ENCODE data around the gene SSR2. TPM values are rescaled to one million over a fixed set of nuclear protein-coding genes. Genes with fewer than 3 reads are reported as not detected.
"Not testable (repeated sequence)": the region's sequence is repeated elsewhere in the genome, so short reads cannot be mapped to it uniquely, and the experiment has no call there.

The SSR2 gene
- total and polyA plus RNA-seq, 2 donors, result 213 to 252 TPM

DNA sequence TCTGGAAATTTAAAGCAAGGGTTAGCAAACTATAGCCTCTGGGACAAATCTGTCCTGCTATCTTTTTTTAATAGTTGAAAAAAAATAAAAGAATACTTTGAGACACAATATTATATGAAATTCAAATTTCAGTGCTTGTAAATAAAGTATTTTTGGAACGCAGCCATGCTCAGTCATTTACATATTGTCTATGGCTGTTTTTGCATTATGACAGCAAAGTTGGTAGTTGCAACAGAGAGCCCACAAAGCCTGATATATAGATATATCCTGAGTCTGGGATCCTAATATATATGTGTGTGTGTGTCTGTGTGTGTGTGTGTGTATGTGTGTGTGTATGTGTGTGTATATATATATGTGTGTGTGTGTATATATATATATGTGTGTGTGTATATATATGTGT, 20.8 kb downstream of the SSR2 start:
- no peak overlapping the region for H3K4me3 ChIP-seq (ENCODE audit: low read depth, low read length)
- DNase-seq (ENCODE audit: extremely low spot score), result no peak
- WGBS, result 87% methylated on average over 1 of the region's 1 CpG
- H3K36me3 ChIP-seq (ENCODE audit: insufficient read depth), result no peaks in the 10 kb centered on the region
- H3K27ac ChIP-seq (ENCODE audit: low read depth), result no peak overlapping the region
- H3K4me1 ChIP-seq (ENCODE audit: insufficient read depth), result no peaks in the 10 kb centered on the region

DNA sequence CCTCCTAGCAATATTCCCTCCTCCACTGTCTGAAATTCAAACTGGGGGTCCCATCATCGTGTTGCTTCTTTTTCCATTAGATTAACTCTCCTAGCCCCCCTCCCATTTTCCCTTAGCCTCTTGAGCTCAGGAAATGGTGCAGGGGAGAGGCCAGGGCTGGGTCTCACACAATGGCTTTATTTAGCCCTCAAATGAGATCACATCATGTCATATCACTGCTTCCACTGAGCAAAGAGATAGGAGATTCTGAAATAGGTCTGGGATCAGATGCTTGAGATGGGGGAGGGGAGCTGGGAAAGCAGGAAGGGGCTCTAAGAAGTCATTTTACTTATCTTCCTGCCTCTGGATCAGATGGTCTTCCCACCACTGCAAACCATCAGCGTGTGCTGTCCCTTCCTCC, 24.6 kb downstream of the SSR2 start:
- no peaks in the 10 kb centered on the region for H3K4me1 ChIP-seq (ENCODE audit: insufficient read depth)
- WGBS, result 28% methylated on average over 2 of the region's 2 CpGs
- H3K27ac ChIP-seq (ENCODE audit: low read depth), result no peak overlapping the region
- H3K36me3 ChIP-seq (ENCODE audit: insufficient read depth), result no peaks in the 10 kb centered on the region
- no peak overlapping the region for H3K4me3 ChIP-seq (ENCODE audit: low read depth, low read length)
- DNase-seq (ENCODE audit: extremely low spot score), result no peak

DNA sequence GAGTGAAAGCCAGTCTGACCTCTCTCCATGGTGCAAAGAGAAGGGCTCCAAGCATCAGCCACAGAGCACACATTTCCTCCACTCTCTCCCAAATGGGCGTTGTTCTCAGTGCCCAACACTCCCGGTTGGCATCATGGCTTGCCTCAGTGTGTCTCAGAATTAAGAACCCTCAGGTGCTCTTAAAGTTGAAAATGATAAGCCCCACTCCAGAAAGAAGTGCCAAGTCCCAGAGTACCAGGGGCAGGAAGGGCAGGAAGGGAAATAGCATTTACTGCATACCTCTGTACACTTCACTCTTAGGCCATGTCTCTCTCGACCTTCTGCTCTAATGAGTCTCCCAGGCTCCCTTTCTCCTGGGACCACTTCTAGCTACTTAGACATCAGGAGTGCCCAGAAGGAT, 27.2 kb downstream of the SSR2 start:
- H3K4me3 ChIP-seq (ENCODE audit: low read depth, low read length), result no peak overlapping the region
- no peaks in the 10 kb centered on the region for H3K36me3 ChIP-seq (ENCODE audit: insufficient read depth)
- 79% methylated on average over 3 of the region's 3 CpGs for WGBS
- no peak for DNase-seq (ENCODE audit: extremely low spot score)
- H3K4me1 ChIP-seq (ENCODE audit: insufficient read depth), result no peaks in the 10 kb centered on the region
- no peak overlapping the region for H3K27ac ChIP-seq (ENCODE audit: low read depth)

DNA sequence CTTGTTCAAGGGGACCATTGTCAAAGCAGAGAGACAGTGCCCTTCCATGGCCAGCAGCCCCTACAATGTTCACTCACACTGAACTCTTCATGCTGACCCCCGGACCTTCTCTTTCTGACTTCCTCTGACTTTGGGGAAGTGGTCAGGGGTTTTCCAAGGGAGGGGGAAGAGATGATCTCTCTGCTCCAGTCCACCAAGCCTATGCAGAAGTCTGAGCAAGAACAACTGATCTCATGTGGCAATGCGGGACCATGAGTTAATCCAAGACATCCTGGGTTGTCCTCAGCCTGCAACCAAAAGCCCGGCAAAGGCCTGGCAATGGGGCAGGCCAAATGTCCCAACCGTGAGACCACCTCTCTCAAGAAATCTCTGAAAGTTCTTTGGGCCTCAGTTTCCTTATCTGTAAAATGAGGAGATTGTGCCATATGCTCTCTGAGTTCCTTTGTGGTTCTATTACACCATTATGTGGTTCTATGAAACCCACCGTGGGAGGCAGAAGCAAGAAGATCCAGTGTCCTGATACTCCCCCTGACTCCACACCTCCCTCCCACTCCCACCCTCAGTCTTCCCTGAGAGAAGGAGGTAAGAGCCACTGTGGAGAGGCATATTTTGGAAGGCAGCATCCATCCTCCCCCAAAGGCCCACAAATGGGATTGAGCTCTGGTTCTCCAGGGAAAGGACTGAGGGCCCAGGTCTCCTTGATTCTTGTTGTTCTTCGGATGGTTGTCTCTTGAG, 30.6 kb downstream of the SSR2 start:
- no peaks in the 10 kb centered on the region for H3K4me1 ChIP-seq (ENCODE audit: insufficient read depth)
- 85% methylated on average over 6 of the region's 6 CpGs for WGBS
- H3K27ac ChIP-seq (ENCODE audit: low read depth), result no peak overlapping the region
- H3K36me3 ChIP-seq (ENCODE audit: insufficient read depth), result no peaks in the 10 kb centered on the region
- no peak for DNase-seq (ENCODE audit: extremely low spot score)
- H3K4me3 ChIP-seq (ENCODE audit: low read depth, low read length), result no peak overlapping the region

DNA sequence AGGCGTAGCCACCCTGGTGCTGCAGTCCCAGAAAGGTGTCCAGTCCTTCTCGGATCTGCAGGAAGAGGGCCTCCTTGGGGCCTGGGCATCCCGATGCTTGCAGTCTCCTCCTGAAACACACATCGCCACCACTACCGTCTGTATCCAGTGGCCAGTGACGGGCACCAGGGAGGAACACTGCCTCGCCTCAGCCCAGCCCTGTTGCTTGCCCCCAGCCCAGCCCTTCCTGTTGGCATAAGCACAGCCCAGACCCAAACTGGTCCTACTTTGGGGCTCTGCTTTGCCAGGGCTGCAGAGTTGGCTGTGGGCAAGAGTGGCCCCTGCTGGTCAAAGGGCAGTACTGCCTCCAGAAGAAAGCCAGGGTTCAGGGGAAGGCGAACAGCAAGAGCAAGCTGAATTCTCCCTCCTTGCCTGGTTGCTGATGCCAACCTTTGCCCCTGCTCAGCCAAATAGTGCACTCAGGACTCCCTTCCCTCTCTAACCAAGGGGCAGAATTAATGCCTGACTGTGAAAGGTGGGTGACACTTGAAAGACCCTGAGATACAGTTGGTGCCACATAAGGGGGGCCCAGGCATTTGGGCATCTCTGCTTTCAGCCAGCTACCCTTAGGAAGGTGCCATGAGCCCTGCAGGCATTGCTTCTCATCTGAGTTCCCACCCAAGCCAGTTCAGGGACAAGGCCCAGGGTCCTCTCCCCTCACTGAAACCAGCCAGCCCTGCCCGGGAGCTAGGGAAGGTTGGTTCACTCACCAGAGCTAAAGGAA, 31.3 kb downstream of the SSR2 start:
- Histone ChIP-seq H3K4me3 (ENCODE audit: low read depth, low read length) (peak overlapping the region; percentile 2), H3K36me3 (ENCODE audit: insufficient read depth) (no peaks in the 10 kb centered on the region), H3K4me1 (ENCODE audit: insufficient read depth) (no peaks in the 10 kb centered on the region), H3K27ac (ENCODE audit: low read depth) (no peak overlapping the region)
- no peak for DNase-seq (ENCODE audit: extremely low spot score)
- WGBS, result 18% methylated on average over 9 of the region's 9 CpGs

DNA sequence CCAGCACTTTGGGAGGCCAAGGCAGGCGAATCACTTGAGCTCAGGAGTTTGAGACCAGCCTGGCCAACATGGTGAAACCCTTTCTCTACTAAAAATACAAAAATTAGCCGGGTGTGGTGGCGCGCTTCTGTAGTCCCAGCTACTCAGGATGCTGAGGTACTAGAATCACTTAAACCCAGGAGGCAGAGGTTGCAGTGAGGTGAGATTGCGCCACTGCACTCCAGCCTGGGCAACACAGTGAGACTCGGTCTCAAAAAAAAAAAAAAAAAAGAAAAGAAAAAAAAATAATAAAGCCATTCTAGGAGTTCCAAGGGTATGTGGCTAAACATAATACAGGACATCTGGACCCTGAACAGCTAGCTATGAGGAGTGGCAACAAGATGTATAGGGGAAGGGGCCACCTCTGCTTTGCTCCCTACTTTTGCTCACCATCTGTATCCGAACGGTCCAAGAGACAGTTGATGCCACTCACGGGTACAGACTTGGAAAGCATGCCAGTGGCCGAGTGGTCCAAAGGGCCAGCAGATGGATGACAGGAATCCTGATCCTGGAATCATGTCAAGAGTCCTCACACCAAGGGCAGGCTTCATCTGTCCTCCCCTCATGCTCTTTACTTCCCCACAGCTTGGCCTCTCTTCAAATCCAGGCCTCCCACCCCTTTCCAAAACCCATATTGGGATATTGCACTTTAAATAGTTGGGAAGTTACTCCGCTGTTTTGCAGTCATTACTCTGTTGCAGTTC, 35.7 kb downstream of the SSR2 start:
- DNase-seq (ENCODE audit: extremely low spot score); H3K36me3 ChIP-seq (ENCODE audit: insufficient read depth); H3K4me3 ChIP-seq (ENCODE audit: low read depth, low read length); H3K27ac ChIP-seq (ENCODE audit: low read depth); H3K4me1 ChIP-seq (ENCODE audit: insufficient read depth): not testable (repeated sequence)
- WGBS, result 85% methylated on average over 11 of the region's 11 CpGs

DNA sequence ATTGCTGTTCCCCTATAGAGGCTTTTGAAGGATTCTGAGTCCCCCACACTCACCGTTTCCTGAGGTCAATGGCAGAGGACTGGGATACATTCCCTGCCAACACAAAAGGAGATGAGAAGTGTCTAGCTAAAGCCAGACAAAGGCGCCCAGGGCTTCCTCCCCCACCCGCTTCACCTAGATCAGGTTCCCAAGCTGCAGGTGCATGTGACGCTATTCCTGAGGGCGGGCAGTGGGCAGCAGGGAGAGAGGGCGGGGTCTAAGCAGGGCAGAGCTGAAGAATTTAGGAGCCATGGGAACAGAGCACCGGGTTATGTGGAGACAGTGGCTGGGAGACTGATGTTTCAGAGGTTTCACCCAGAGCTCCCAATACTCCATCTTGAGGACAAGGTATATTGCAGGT, 36.4 kb downstream of the SSR2 start:
- Histone ChIP-seq H3K4me1 (ENCODE audit: insufficient read depth) (no peaks in the 10 kb centered on the region), H3K36me3 (ENCODE audit: insufficient read depth) (no peaks in the 10 kb centered on the region), H3K27ac (ENCODE audit: low read depth) (no peak overlapping the region), H3K4me3 (ENCODE audit: low read depth, low read length) (no peak overlapping the region)
- DNase-seq (ENCODE audit: extremely low spot score), result no peak
- 75% methylated on average over 7 of the region's 7 CpGs for WGBS

DNA sequence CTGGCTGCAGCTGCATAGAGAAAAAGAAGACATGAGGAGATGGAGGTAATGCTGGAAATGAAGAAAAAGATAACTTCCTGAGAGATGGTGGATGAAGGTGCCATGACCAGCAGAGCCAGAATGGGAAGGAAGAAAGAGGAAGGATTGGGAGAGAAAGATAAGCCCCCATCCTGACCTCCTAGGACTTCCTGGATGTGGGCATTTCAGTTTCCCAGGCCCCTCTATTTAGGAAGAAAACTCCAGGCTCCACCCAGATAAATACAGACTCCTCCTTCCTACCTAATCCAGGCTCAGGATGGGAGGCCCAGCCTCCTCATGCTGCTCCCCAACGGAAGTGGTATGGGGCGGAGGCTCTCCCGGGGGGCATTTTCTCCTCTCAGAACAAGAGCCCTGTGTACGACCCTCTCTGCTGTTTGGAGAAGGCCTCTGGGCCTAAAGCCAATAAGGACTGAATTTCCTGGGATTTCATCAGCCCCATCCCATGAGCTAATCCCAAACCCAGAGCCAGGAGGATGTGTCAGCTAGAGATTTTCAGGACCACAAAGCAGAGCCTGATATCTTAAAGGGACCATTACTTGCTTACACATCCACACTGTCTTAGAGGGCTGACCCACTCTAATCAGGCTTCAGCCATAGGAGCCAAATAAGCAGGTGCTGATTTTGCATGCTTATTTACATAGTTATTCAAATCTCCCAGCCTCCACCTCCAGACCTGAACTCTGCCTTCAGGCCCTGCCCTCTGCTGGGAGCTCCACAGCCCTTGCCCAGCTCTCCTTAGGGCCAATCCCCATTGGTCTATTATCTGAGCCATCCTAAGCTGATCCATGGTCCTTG, 37.3 kb downstream of the SSR2 start:
- 37% methylated on average over 4 of the region's 4 CpGs for WGBS
- no peak for DNase-seq (ENCODE audit: extremely low spot score)
- no peaks in the 10 kb centered on the region for H3K4me1 ChIP-seq (ENCODE audit: insufficient read depth)
- H3K36me3 ChIP-seq (ENCODE audit: insufficient read depth), result no peaks in the 10 kb centered on the region
- peak overlapping the region; percentile 10 for H3K4me3 ChIP-seq (ENCODE audit: low read depth, low read length)
- H3K27ac ChIP-seq (ENCODE audit: low read depth), result peak overlapping the region; percentile 44

DNA sequence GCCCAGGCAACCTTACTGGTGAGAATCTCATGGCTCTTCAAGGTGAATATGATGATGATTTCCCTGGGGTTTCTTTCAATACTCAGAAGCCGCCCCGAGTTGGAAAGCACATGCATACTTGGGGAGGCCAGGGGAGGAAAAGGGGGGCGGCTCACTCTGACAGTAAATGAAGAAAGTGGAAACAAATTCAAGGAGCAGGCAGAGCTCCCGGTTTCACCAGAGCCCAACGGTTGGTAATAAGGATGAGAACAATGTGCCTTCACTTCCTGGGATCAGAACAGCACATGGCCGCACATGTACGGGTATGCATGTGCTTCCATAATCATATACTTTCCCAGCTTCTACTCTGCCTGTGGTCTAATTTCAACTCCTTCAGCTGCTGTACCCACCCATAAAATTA, 38.6 kb downstream of the SSR2 start:
- no peaks in the 10 kb centered on the region for H3K4me1 ChIP-seq (ENCODE audit: insufficient read depth)
- H3K4me3 ChIP-seq (ENCODE audit: low read depth, low read length), result peak overlapping the region; percentile 0

DNA sequence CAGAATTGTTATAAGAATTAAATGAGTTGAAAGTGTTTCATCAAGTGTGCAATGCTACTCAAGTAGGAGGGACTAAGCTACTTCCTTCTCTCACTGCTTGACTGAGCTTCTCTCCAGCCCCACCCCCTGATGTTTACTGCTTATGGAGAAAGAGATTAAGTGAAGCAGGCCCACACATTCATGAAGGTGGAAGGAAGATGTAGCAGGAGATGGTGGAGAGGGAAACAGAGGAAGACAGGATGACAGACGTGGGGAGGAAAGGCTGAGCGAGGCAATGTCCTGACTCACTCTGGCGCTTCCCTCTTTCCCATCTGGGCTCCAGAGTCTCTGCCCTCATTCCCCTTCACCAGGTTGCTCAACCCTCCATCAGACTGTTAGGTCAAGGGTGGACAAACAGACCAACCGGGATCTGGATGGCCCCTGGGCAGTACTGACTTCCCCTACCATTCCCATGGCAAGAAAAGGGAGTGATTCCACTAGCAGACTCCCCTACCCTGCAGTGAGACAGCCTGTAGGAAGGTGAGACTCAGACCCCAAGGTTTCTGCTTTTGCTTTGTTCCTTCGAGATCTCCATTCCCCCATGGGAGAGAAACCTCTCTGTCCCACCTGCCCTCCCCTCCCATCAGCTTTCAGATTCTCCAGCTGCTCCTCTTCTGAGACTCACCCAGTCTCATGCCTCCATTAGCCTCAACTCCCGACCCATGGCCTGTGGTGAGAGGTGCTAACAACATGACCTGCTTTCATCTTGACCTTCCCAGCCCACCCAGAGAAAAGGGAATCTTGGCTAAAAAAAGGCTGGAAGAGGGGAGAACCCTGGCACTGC, 39.3 kb downstream of the SSR2 start:
- DNase-seq (ENCODE audit: extremely low spot score), result no peak
- no peaks in the 10 kb centered on the region for H3K36me3 ChIP-seq (ENCODE audit: insufficient read depth)
- no peak overlapping the region for H3K27ac ChIP-seq (ENCODE audit: low read depth)
- H3K4me1 ChIP-seq (ENCODE audit: insufficient read depth), result no peaks in the 10 kb centered on the region
- WGBS, result 57% methylated on average over 6 of the region's 6 CpGs
- H3K4me3 ChIP-seq (ENCODE audit: low read depth, low read length), result no peak overlapping the region

More for the DNA sequence above, 38.6 kb downstream of the SSR2 start:
- Histone ChIP-seq H3K27ac (ENCODE audit: low read depth) (no peak overlapping the region), H3K36me3 (ENCODE audit: insufficient read depth) (no peaks in the 10 kb centered on the region)
- DNase-seq (ENCODE audit: extremely low spot score), result no peak
- 56% methylated on average over 7 of the region's 7 CpGs for WGBS

DNA sequence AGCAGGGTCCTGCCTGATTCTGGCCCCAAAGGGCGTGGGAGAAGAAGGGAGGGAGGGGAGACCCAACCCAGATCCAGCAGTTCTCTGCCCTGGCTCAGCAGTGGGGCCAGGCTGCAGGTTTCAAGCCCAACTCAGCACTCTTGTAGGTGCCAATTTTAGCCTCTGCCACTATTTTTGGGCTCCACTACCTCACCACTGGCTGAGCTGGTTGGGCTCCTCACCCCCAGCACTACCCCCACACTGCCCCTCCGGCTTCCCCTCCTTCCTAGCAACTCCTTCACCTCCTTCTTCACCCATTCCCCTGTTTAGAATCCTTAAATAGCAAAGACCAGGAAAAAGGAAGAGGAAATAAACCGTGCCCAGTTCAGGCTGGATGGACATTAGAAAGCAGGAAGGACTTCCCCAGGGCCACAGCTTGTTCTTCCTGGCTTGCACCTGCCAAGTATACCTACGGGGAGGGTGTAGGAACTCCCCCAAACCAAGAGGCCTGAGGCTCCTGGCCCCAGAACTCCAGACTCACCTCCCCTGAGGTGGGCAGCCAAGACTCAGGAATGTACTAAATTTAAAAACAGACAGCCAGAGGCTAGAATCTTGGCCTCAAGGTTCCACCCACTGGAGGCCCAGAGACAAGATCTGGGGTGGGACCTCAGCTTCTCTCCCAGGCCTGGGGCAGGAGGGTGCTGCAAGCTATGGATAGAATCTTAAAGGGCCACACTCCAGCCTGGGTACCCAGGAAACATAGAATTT, 41.0 kb downstream of the SSR2 start:
- 18% methylated on average over 4 of the region's 4 CpGs for whole genome bisulfite sequencing
- Histone ChIP-seq H3K4me1 (ENCODE audit: insufficient read depth) (no peaks in the 10 kb centered on the region), H3K4me3 (ENCODE audit: low read depth, low read length) (peak overlapping the region; percentile 90), H3K27ac (ENCODE audit: low read depth) (peak overlapping the region; percentile 93), H3K36me3 (ENCODE audit: insufficient read depth) (no peaks in the 10 kb centered on the region)
- DNase-seq (ENCODE audit: extremely low spot score), result no peak

DNA sequence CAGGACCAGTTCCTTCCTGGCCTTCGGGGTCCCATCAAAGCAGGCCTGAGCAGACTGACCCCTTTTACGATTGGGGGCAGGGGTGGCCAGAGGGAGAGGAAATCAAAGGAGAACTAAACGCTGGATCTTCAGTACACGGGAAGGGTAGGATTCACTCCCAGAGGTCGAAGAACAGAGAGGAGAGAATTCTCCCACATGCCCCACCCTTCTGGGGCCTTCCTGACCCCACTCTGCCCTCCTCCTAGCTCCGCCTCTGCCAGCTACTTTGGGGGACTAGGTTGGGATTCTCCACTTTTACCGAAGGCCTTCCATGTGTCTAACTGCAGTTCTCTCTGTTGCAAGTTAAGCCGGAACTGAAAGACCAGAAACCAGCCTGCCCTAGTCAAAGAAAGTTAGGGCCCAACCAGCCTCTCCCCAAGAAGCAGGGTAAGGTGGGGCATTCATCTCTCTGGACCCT, 41.8 kb downstream of the SSR2 start:
- Histone ChIP-seq H3K4me1 (ENCODE audit: insufficient read depth) (no peaks in the 10 kb centered on the region), H3K4me3 (ENCODE audit: low read depth, low read length) (peak overlapping the region; percentile 90), H3K27ac (ENCODE audit: low read depth) (peak overlapping the region; percentile 93), H3K36me3 (ENCODE audit: insufficient read depth) (no peaks in the 10 kb centered on the region)
- DNase-seq (ENCODE audit: extremely low spot score), result no peak
- WGBS, result 6% methylated on average over 8 of the region's 8 CpGs

Data from urinary bladder (tissue), 4 donors.